ENCODE results near the gene MCRIP2.

DNA sequence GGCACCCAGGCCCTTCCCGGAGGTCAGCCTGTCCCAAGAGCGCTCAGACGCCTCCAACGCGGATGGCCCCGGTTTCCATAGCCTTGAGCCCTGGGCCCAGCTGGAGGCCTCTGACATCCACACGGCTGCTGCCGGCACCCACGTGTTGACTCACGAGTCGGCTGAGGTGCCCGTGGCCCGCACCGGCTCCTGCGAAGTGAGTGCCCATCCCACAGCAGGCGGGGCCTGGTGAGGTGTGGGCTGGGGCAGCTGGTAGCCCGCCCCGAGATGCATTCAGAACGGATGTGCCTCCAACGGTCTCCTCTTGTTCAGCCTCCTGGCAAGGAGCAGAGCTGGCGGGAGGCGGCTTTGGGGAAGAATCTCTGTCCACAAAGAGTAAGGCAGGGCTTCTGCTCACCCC is 10.2 kb downstream of the MCRIP2 start:
- TF ChIP-seq, protein P1, sequence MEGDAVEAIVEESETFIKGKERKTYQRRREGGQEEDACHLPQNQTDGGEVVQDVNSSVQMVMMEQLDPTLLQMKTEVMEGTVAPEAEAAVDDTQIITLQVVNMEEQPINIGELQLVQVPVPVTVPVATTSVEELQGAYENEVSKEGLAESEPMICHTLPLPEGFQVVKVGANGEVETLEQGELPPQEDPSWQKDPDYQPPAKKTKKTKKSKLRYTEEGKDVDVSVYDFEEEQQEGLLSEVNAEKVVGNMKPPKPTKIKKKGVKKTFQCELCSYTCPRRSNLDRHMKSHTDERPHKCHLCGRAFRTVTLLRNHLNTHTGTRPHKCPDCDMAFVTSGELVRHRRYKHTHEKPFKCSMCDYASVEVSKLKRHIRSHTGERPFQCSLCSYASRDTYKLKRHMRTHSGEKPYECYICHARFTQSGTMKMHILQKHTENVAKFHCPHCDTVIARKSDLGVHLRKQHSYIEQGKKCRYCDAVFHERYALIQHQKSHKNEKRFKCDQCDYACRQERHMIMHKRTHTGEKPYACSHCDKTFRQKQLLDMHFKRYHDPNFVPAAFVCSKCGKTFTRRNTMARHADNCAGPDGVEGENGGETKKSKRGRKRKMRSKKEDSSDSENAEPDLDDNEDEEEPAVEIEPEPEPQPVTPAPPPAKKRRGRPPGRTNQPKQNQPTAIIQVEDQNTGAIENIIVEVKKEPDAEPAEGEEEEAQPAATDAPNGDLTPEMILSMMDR (conservative IDR thresholded peaks at IDR 0.05), result no peak
- TF ChIP-seq EZH2 (IDR thresholded peaks at IDR 0.05; ENCODE audit: low read depth), result no peak
